AG09319 (cell line): ENCODE measurements around the gene ZC3H18.

Source experiments
- DNase-seq: peaks from one replicate; pipeline ENCODE4 v3.0.0-alpha.2; 2010; ENCODE audit warnings: low read depth; ENCODE audit errors: extremely low read depth
- TF ChIP-seq, protein P1 (sequence below): IDR thresholded peaks from 2 replicates; pipeline ENCODE4 v1.5.1; 2011; ENCODE audit warnings: low read depth, mild to moderate bottlenecking, inconsistent platforms, low read length, moderate library complexity

The ZC3H18 gene

DNA sequence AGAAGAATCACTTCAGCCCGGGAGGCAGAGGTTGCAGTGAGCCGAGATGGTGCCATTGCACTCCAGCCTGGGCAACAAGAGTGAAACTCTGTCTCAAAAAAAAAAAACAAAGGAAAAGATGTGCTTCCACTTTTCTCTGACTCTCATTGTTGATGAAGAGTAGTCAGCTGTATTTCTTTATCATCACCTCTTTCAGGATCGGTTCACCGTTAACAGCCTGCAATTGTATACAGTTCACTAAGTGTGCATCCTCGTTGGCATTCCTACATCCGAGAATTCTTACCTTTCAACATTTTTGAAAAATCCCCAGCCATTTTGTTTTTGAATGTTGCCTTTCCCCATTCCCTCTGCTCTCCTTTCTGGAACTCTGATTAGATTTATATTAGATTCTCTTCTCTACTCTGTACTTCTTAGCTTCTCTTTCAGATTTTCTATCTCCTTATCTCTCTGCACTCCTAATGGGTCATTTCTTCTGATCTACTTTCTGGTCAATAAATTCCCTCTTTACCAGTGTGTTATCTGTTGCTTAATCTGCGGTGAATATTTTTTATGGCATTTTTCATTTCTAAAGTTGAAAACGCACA is 26.9 kb upstream of the ZC3H18 start:
- TF ChIP-seq, protein P1, sequence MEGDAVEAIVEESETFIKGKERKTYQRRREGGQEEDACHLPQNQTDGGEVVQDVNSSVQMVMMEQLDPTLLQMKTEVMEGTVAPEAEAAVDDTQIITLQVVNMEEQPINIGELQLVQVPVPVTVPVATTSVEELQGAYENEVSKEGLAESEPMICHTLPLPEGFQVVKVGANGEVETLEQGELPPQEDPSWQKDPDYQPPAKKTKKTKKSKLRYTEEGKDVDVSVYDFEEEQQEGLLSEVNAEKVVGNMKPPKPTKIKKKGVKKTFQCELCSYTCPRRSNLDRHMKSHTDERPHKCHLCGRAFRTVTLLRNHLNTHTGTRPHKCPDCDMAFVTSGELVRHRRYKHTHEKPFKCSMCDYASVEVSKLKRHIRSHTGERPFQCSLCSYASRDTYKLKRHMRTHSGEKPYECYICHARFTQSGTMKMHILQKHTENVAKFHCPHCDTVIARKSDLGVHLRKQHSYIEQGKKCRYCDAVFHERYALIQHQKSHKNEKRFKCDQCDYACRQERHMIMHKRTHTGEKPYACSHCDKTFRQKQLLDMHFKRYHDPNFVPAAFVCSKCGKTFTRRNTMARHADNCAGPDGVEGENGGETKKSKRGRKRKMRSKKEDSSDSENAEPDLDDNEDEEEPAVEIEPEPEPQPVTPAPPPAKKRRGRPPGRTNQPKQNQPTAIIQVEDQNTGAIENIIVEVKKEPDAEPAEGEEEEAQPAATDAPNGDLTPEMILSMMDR: no peak
- DNase-seq: no peak

DNA sequence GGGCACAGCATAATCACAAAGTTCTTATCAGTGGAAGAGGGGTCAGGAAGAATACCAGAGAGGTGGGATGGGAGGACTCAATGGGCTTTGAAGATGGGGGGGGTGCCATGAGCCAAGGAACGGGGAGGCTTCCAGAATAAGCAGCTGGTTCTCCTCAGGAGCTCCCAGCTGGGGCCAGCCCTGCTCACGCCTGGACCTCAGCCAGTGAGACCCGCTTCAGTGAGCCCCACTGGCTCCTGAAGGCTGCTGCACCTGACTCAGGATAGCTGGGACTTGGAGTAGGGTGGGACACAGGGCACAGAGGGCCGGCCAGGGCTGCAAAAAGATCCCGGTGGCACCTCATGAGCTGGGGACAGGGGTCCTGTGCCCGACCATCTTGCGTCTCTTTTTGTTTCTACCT is 24.4 kb upstream of the ZC3H18 start:
- TF ChIP-seq, protein P1: no peak
- DNase-seq: no peak

DNA sequence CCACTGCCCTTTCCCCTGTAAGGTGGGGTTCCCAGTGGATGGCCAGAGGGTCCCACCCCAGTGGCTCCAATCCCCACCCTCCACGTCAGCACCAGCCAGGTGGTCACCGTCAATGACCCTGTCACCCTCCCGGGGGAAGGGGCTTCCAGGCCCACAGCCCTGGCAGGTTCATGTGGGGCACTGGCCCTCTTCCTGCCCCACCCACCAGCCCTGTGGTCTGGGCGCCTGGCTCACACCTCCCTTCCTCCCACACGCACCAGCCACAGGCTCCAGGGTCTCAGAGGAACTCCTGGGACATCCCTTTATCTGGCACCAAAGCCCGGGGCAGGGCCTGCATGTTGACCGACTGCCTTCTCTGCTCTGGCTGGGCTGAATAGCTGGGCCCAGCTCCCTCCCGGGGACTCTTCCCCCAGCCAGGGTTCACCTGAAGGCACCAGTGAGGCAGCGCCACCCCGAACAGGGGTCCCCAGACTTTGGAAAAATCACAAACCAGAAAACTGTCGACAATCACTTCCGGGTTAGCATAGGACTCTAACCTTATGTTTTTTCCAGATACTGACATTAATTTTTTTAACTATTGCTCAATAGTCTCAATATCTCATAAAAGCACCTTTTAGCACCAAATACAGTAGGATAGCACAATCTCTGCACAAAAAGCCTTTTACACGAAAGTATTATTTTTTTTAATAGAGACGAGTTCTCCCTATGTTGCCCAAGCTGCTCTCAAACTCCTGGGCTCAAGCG is 21.9 kb upstream of the ZC3H18 start:
- DNase-seq: no peak
- TF ChIP-seq, protein P1: no peak

DNA sequence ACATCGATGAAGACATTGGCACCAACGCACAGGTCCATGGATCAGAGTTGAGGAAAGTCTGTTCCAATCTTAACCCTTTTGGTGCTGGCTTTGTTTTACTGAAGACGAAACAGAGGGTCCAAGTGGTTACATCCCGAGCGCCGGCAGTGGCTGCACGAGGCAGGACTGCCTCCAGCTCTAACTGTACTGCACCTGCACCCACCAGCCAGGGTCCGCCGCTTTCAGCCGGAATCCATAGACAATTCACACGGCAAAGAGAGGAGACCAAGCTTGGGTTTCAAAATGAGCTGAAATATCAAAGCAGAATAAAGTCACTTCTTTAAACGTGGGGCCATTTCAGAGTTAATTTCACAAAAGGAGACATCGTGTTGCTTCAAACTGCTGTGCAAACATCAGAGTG is 21.2 kb upstream of the ZC3H18 start:
- TF ChIP-seq, protein P1: no peak
- DNase-seq: no peak

DNA sequence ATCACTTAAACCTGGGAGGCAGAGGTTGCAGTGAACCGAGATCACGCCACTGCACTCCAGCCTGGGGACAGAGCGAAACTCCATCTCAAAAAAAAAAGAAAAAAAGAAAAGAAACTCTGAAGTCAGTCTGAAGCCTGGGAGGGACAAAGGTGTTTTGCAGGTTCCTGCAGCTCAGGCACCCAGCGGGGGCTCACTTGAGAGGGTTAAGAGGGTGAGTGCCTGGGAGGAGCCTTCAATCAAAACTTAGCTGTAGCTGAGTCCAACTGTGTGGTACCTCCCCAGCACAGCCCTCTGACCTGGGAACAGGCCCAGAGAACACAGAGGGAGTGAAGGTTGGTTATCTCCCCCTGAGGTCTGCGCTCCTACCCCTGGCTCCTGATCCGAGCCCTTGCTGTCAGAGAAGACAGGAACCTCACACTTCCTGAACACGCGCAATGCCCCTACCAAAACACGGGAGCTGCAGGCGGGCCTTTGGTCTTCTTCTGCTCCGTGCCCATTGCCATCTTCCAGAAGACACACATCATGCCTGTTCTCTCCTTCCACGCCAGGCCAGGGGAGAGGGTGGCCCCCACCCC is 20.4 kb upstream of the ZC3H18 start:
- no peak for DNase-seq
- TF ChIP-seq, protein P1: no peak

DNA sequence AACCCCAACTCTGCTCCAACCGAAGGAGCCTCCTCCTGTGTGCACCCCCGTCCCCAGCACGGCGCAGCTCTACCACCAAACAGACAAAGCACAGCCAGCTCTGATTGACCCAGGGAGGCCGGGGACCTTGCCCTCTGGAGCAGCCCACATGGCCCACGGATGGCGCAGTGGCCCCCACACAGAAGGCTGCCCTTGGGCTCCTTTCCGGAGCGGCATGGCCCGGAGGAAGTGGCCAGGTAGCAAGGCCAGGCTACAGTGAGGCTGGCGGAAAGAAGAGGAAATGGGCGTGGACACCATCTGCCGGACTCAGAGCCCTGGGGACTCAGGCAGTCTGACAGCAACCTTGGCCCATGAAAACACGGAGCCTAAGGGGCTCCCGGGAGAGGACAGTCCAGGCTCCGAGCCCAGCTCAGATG is 19.9 kb upstream of the ZC3H18 start:
- TF ChIP-seq, protein P1: no peak
- no peak for DNase-seq

DNA sequence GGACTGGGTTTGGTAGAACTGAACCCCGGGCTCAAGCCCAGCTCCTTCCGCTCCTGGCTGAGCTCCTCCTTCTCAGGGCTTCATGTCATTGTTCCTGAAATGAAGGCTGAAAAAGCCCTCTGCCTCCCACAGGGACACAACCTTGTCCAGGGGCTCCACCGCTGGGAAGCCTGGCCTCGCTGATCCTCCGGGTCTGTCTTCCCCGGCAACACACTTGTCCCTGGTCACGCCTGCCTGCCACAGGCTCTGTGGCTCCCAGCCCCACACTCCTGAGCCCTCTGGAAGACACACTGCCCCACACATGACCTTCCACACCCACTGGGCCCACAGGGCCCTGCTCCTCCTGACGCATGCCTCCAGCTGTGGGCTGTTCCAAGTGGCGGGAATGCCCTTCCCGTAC is 18.0 kb upstream of the ZC3H18 start:
- TF ChIP-seq, protein P1: no peak
- DNase-seq: no peak
